GM12878 (cell line): Measurements from ENCODE around the gene FHOD3. TPM values are rescaled to one million over a fixed set of nuclear protein-coding genes. Genes with fewer than 3 reads are reported as not detected.

ENCODE experiments used
- ATAC-seq: fragments of 200-7000 bp; cut with Tn5 transposase; 3 replicates; pipeline ENCODE4 v1.9.1; 2020; ENCODE audit warnings: mild to moderate bottlenecking, moderate library complexity
- BruUV-seq: library from RNA; stranded (reverse); fragments of 400-500 nt; replicated peaks from 2 replicates; lab custom pipeline; 2021; lab: Mats Ljungman, UMichigan
- CTCF ChIA-PET: fragments of 300-600 bp; sonication (Branson Sonifier 250); formaldehyde crosslinking; extraction: SDS; loops from one replicate; lab custom pipeline; 2021; ENCODE audit warnings: inconsistent platforms; lab: Yijun Ruan, JAX
- POLR2A ChIA-PET: fragments of 350-600 bp; formaldehyde crosslinking; extraction: SDS; loops from one replicate; lab custom pipeline; 2021; ENCODE audit warnings: inconsistent platforms; lab: Charles Lee
- RAD21 ChIA-PET: fragments of 300-600 bp; sonication (Branson Sonifier 250); formaldehyde crosslinking; loops from one replicate; lab custom pipeline; 2023; ENCODE audit warnings: antibody characterized with exemption; ENCODE audit not compliant: unreplicated experiment; lab: Charles Lee
- SMC1A ChIA-PET: fragments of 300-600 bp; sonication (Branson Sonifier 250); formaldehyde crosslinking; loops from one replicate; lab custom pipeline; 2023; ENCODE audit not compliant: unreplicated experiment, uncharacterized antibody; lab: Charles Lee
- DNase-seq: peaks from one replicate; pipeline ENCODE4 v3.0.0-alpha.2; 2011; ENCODE audit warnings: low read depth, low spot score
- FAIRE-seq: peaks from 3 replicates; lab custom pipeline; 2011; peaks lifted over from hg19 to GRCh38; lab: Jason Lieb, UNC
- H2AFZ ChIP-seq: 2 replicates; pipeline ENCODE4 v1.6.0; 2011; ENCODE audit warnings: low read depth, low read length, control low read depth; ENCODE audit not compliant: control insufficient read depth
- H3K27ac ChIP-seq: 2 replicates; pipeline ENCODE4 v1.5.1; 2011; ENCODE audit warnings: control low read depth; ENCODE audit not compliant: control insufficient read depth, insufficient read depth
- H3K27me3 ChIP-seq, 2 experiments: replicated peaks in 1 of 2; 2 replicates each; pipeline versions ENCODE4 v1.6.0 to v1.6.1; 2011; ENCODE audit warnings: low read length in 1 of 2; ENCODE audit not compliant: control insufficient read depth in 2 of 2, insufficient read depth in 2 of 2
- H3K36me3 ChIP-seq, 2 experiments: 2 replicates each; pipeline ENCODE4 v1.5.1; 2011; ENCODE audit warnings: low read length in 1 of 2; ENCODE audit not compliant: control insufficient read depth in 2 of 2, insufficient read depth in 2 of 2
- H3K4me1 ChIP-seq: 2 replicates; pipeline ENCODE4 v1.6.1; 2011; ENCODE audit warnings: mild to moderate bottlenecking, low read length, moderate library complexity, mixed read lengths; ENCODE audit not compliant: control insufficient read depth, insufficient read depth
- H3K4me2 ChIP-seq: 2 replicates; pipeline ENCODE4 v1.6.0; 2011; ENCODE audit warnings: control low read depth; ENCODE audit not compliant: control insufficient read depth, insufficient read depth
- H3K4me3 ChIP-seq: fragments of 200-600 bp; sonication (generic); 2 replicates; pipeline ENCODE4 v1.5.1; 2016
- H3K79me2 ChIP-seq: 2 replicates; pipeline ENCODE4 v1.6.0; 2011; ENCODE audit warnings: low read length; ENCODE audit not compliant: control insufficient read depth, insufficient read depth
- H3K9ac ChIP-seq: 2 replicates; pipeline ENCODE4 v1.8.0; 2011; ENCODE audit warnings: low read length, control low read depth, mixed read lengths; ENCODE audit not compliant: control insufficient read depth, insufficient read depth
- H3K9me3 ChIP-seq: replicated peaks from 3 replicates; pipeline ENCODE4 v1.5.1; 2011; ENCODE audit warnings: mild to moderate bottlenecking, low read length; ENCODE audit not compliant: control insufficient read depth, insufficient read depth
- H4K20me1 ChIP-seq: 2 replicates; pipeline ENCODE4 v1.6.0; 2011; ENCODE audit not compliant: control insufficient read depth, insufficient read depth
- CEBPB ChIP-seq, 2 experiments: fragments of 150-350 bp in 1 of 2; IDR thresholded peaks; 2 replicates each; pipeline ENCODE4 v1.6.1; 2012 to 2014; ENCODE audit warnings: low read depth in 2 of 2, low read length in 2 of 2, borderline replicate concordance in 1 of 2, inconsistent platforms in 1 of 2
- CUX1 ChIP-seq: IDR thresholded peaks from 2 replicates; pipeline ENCODE4 v1.6.1; 2012; ENCODE audit warnings: improper control_type of control experiment, low read depth, low read length; ENCODE audit not compliant: insufficient replicate concordance
- DPF2 ChIP-seq: fragments of 450-650 bp; IDR thresholded peaks from 2 replicates; pipeline ENCODE4 v1.6.1; 2017; ENCODE audit warnings: mild to moderate bottlenecking
- FOS ChIP-seq: IDR thresholded peaks from 3 replicates; pipeline ENCODE4 v1.6.1; 2011; ENCODE audit warnings: borderline replicate concordance; ENCODE audit not compliant: insufficient read length; ENCODE audit errors: extremely low read depth
- GATAD2B ChIP-seq: fragments of 450-650 bp; conservative IDR thresholded peaks from 2 replicates; pipeline ENCODE4 v1.6.1; 2017; ENCODE audit warnings: low read depth, mild to moderate bottlenecking, moderate library complexity
- IKZF2 ChIP-seq, 2 experiments: fragments of 450-650 bp; IDR thresholded peaks; 2 replicates each; pipeline ENCODE4 v1.6.1; 2017; ENCODE audit warnings: mild to moderate bottlenecking in 2 of 2, moderate library complexity in 2 of 2
- LARP7 ChIP-seq: fragments of 450-650 bp; IDR thresholded peaks from 2 replicates; pipeline ENCODE4 v1.6.1; 2017; ENCODE audit warnings: mild to moderate bottlenecking
- MEF2A ChIP-seq: IDR thresholded peaks from 2 replicates; pipeline ENCODE4 v1.6.1; 2011; ENCODE audit warnings: low read depth, mild to moderate bottlenecking, low read length, moderate library complexity; ENCODE audit not compliant: insufficient read depth
- SIN3A ChIP-seq: IDR thresholded peaks from 2 replicates; pipeline ENCODE4 v1.6.1; 2012; ENCODE audit warnings: low read depth, low read length, improper control_type of control experiment
- SMAD1 ChIP-seq: fragments of 450-650 bp; IDR thresholded peaks from 2 replicates; pipeline ENCODE4 v1.6.1; 2018; ENCODE audit warnings: mild to moderate bottlenecking, low read depth; ENCODE audit not compliant: partially characterized antibody
- WGBS: methylation state at CpG from one replicate; pipeline ENCODE4 v1.1.6; 2016; ENCODE audit warnings: low lambda C conversion rate; ENCODE audit not compliant: insufficient replicate concordance, insufficient coverage; ENCODE audit errors: missing lambda C conversion rate; 5-methylcytosine and 5-hydroxymethylcytosine counted together
- in situ Hi-C: fragments of 300-500 bp; cut with MboI; formaldehyde crosslinking; loops from 9 replicates; pipeline ENCODE4 v1.14.3; 2018; ENCODE audit warnings: mixed read lengths
- intact Hi-C: fragments of 100-400 bp; cut with micrococcal nuclease; formaldehyde crosslinking; loops from one replicate; pipeline ENCODE4 v1.14.2; 2022; ENCODE audit not compliant: unreplicated experiment
- polyA plus RNA-seq, 11 experiments: library from polyadenylated mRNA; depleted of rRNA in 4 of 11; unstranded in 6 of 11; stranded (reverse) in 5 of 11; fragments of >200 nt; fragmentation: Nextera tagmentation in 4 of 11; fragmentation: Illumina TruSeq in 1 of 11; extraction: Ambion mirVana in 4 of 11; extraction: Trizol in 1 of 11; gene quantifications; 1 replicate in 1 of 11; 2 replicates in 10 of 11; pipeline versions ENCODE4 v1.2.1 to v1.2.3, GENCODE V29; 2011 to 2016; ENCODE audit warnings: inconsistent platforms in 2 of 11, missing spikeins in 2 of 11, low read depth in 1 of 11
- total RNA-seq, 4 experiments: library from RNA; depleted of rRNA in 3 of 4; stranded (reverse); fragments of >200 nt in 3 of 4; fragmentation: Illumina TruSeq in 1 of 4; extraction: Trizol in 1 of 4; gene quantifications; 2 replicates each; pipeline versions ENCODE4 v1.2.1 to v1.2.3, GENCODE V29; 2013 to 2021

FHOD3 gene
- total and polyA plus RNA-seq, 10 of the 15 experiments (the other 5 are each of a cell fraction or from before 2014, with no cell fraction given): 0.77 to 26.7 (median 10.4) TPM

- WGBS: 41% methylated on average over 7 of the region's 7 CpGs
- H3K79me2 ChIP-seq: peaks cover 9% of the 10 kb centered on the region
- DNase-seq: no peak
- no peaks in the 10 kb centered on the region for H3K9me3 ChIP-seq
- in situ Hi-C loops: no loop called here
- no peaks in the 10 kb centered on the region for H4K20me1 ChIP-seq
- ATAC-seq: no peak
- FAIRE-seq: no peak
- no peak overlapping the region for H3K4me3 ChIP-seq
- RAD21 ChIA-PET: interaction anchor here (1.0 to 14.2 kb wide), 12 partner anchors 10 to 254 kb away, joined by 3 to 126 read pairs (median 4); partner anchors contain the start of gene FHOD3
- SMC1A ChIA-PET: interaction anchor here (0.5 to 5.6 kb wide), 12 partner anchors 9 to 456 kb away, joined by 3 to 19 read pairs (median 4); no protein-coding TSS in a partner anchor
- no peak overlapping the region for H3K4me2 ChIP-seq
- H2AFZ ChIP-seq: no peak overlapping the region
- no peaks in the 10 kb centered on the region for H3K36me3 ChIP-seq
- POLR2A ChIA-PET: interaction anchor here (1.0 to 1.8 kb wide), 3 partner anchors 9 to 58 kb away, joined by 4 to 8 read pairs (median 6); no protein-coding TSS in a partner anchor
- BruUV-seq: no TSS peak
- intact Hi-C loops: no loop called here
- no peak overlapping the region for H3K9ac ChIP-seq
- H3K27ac ChIP-seq: no peak overlapping the region
- CTCF ChIA-PET: interaction anchor here (1.1 kb wide), 1 partner anchor 10 kb away, joined by 6 read pairs; no protein-coding TSS in a partner anchor
- H3K4me1 ChIP-seq: no peaks in the 10 kb centered on the region
- 0 out of 4 replicates have a peak, but pooled peaks cover 0 to 2% of the 10 kb centered on the region in 2 experiments for H3K27me3 ChIP-seq
- no peak for TF ChIP-seq SIN3A
- TF ChIP-seq MEF2A: no peak
- no peak for TF ChIP-seq FOS
- no peak for TF ChIP-seq GATAD2B
- TF ChIP-seq IKZF2 (IDR thresholded peaks at IDR 0.05): no peak
- no peak for TF ChIP-seq DPF2
- TF ChIP-seq SMAD1: no peak
- TF ChIP-seq LARP7: no peak
- no peak for TF ChIP-seq CUX1
- TF ChIP-seq CEBPB (IDR thresholded peaks at IDR 0.05; ENCODE audit: borderline replicate concordance in 1 of 2, low read depth in 2 of 2, low read length in 2 of 2): no peak
Observed at GRCh38 chr18:36308711-36309435, 11.4 kb downstream of the FHOD3 start.
